Hematopoietic multipotent progenitor cell treated with erythropoietin and hydrocortisone succinate and interleukin-3 and kit ligand, for 8 days (in vitro differentiated cells): ENCODE results near the gene ADGRF3.
"Not testable (repeated sequence)": the region's sequence is repeated elsewhere in the genome, so short reads cannot be mapped to it uniquely, and the experiment has no call there.

Experiments
- DNase-seq: peaks from one replicate; pipeline ENCODE4 v3.0.0-alpha.2; 2015

ADGRF3 gene

GRCh38 chr2:26347286-26347865 is 787 bp upstream of the ADGRF3 start:
- no peak for DNase-seq

- peak; percentile 100 for DNase-seq
These were observed 790 bp downstream of the ADGRF3 start, which contains the start of gene SELENOI for GRCh38 chr2:26345545-26346453. Gene SELENOI (plus strand): TSS chr2:26346143. CDS start chr2:26346233, 90 bp downstream.

GRCh38 chr2:26345283-26345544 is 1.4 kb downstream of the ADGRF3 start:
- DNase-seq: no peak

- peak; percentile 82 for DNase-seq
These were observed 1.9 kb downstream of the ADGRF3 start for GRCh38 chr2:26344581-26345282.

- DNase-seq: no peak
These were observed 5.8 kb downstream of the ADGRF3 start for GRCh38 chr2:26340831-26341230.

- no peak for DNase-seq
These were observed 9.3 kb downstream of the ADGRF3 start for GRCh38 chr2:26337298-26337697.

GRCh38 chr2:26336719-26337118 is 9.9 kb downstream of the ADGRF3 start:
- no peak for DNase-seq

GRCh38 chr2:26335231-26335630 is 11.4 kb downstream of the ADGRF3 start:
- DNase-seq: no peak

- no peak for DNase-seq
These were observed 13.3 kb downstream of the ADGRF3 start for GRCh38 chr2:26333293-26333692.

GRCh38 chr2:26331321-26331720 is 15.3 kb downstream of the ADGRF3 start:
- not testable (repeated sequence) for DNase-seq

GRCh38 chr2:26330604-26331003 is 16.0 kb downstream of the ADGRF3 start:
- no peak for DNase-seq

GRCh38 chr2:26330114-26330549 is 16.5 kb downstream of the ADGRF3 start:
- peak; percentile 86 for DNase-seq

GRCh38 chr2:26329083-26329482 is 17.5 kb downstream of the ADGRF3 start:
- DNase-seq: not testable (repeated sequence)

GRCh38 chr2:26327291-26328272 is 19.0 kb downstream of the ADGRF3 start:
- DNase-seq: no peak

GRCh38 chr2:26326514-26326913 is 20.1 kb downstream of the ADGRF3 start:
- DNase-seq: no peak

- DNase-seq: no peak
These were observed 20.7 kb downstream of the ADGRF3 start for GRCh38 chr2:26325851-26326250.

GRCh38 chr2:26324903-26325302 is 21.7 kb downstream of the ADGRF3 start:
- no peak for DNase-seq

- DNase-seq: not testable (repeated sequence)
These were observed 22.1 kb downstream of the ADGRF3 start for GRCh38 chr2:26324479-26324878.

- no peak for DNase-seq
These were observed 27.6 kb downstream of the ADGRF3 start for GRCh38 chr2:26318950-26319349.

GRCh38 chr2:26317377-26318105 is 29.0 kb downstream of the ADGRF3 start:
- no peak for DNase-seq

- no peak for DNase-seq
These were observed 29.7 kb downstream of the ADGRF3 start for GRCh38 chr2:26316845-26317244.

- DNase-seq: peak; percentile 31
These were observed 30.5 kb downstream of the ADGRF3 start for GRCh38 chr2:26316041-26316440.
